PC-9 (cell line): ENCODE data around the gene PLA2G4A. TPM values are rescaled to one million over a fixed set of nuclear protein-coding genes. Genes with fewer than 3 reads are reported as not detected.

Experiments used
- BruUV-seq: library from RNA; stranded (reverse); fragments of 400-500 nt; replicated peaks from 2 replicates; lab custom pipeline; 2021; lab: Mats Ljungman, UMichigan
- CTCF ChIA-PET: fragments of 300-600 bp; sonication (Branson Sonifier 250); formaldehyde crosslinking; loops from one replicate; lab custom pipeline; 2022; ENCODE audit warnings: antibody characterized with exemption; lab: Charles Lee
- POLR2A ChIA-PET: fragments of 300-600 bp; sonication (Branson Sonifier 250); formaldehyde crosslinking; loops from one replicate; lab custom pipeline; 2022; ENCODE audit warnings: antibody characterized with exemption; ENCODE audit not compliant: unreplicated experiment; lab: Charles Lee
- DNase-seq, 2 experiments: peaks; one replicate each; pipeline versions ENCODE4 v3.0.0 to v3.0.0-alpha.2; 2015 to 2022; ENCODE audit warnings: mixed read lengths in 1 of 2
- H2AFZ ChIP-seq: fragments of 200-600 bp; sonication (generic); 2 replicates; pipeline ENCODE4 v1.8.1; 2017; ENCODE audit warnings: antibody characterized with exemption
- H3F3A ChIP-seq: fragments of 200-600 bp; sonication (generic); 2 replicates; pipeline ENCODE4 v1.8.1; 2017; ENCODE audit warnings: antibody characterized with exemption, mild to moderate bottlenecking, low read depth; ENCODE audit not compliant: insufficient read depth
- H3K27ac ChIP-seq: fragments of 200-600 bp; sonication (generic); 2 replicates; pipeline ENCODE4 v1.6.1; 2016; ENCODE audit warnings: mixed run types
- H3K27me3 ChIP-seq: fragments of 200-600 bp; sonication (generic); 2 replicates; pipeline ENCODE4 v1.6.1; 2016; ENCODE audit warnings: low read depth, mixed run types; ENCODE audit not compliant: insufficient read depth
- H3K36me3 ChIP-seq: fragments of 200-600 bp; sonication (generic); 2 replicates; pipeline ENCODE4 v1.6.1; 2016; ENCODE audit warnings: low read depth, mixed run types
- H3K4me1 ChIP-seq: fragments of 200-600 bp; sonication (generic); replicated peaks from 2 replicates; pipeline ENCODE4 v1.6.1; 2016; ENCODE audit warnings: mixed run types; ENCODE audit not compliant: insufficient read depth
- H3K4me2 ChIP-seq: fragments of 200-600 bp; sonication (generic); 2 replicates; pipeline ENCODE4 v1.6.1; 2017; ENCODE audit warnings: mixed run types
- H3K4me3 ChIP-seq: fragments of 200-600 bp; sonication (generic); 2 replicates; pipeline ENCODE4 v1.6.1; 2016; ENCODE audit warnings: mixed run types
- H3K79me2 ChIP-seq: fragments of 200-600 bp; sonication (generic); 2 replicates; pipeline ENCODE4 v1.6.1; 2017; ENCODE audit warnings: low read depth, mixed run types
- H3K9me2 ChIP-seq: fragments of 200-600 bp; sonication (generic); 2 replicates; pipeline ENCODE4 v1.8.1; 2017; ENCODE audit warnings: mild to moderate bottlenecking; ENCODE audit not compliant: insufficient read depth
- H3K9me3 ChIP-seq: fragments of 200-600 bp; sonication (generic); 2 replicates; pipeline ENCODE4 v1.8.1; 2016; ENCODE audit warnings: low read depth; ENCODE audit not compliant: insufficient read depth
- H4K20me1 ChIP-seq: fragments of 200-600 bp; sonication (generic); 2 replicates; pipeline ENCODE4 v1.8.1; 2017; ENCODE audit not compliant: insufficient read depth
- EZH2 ChIP-seq: fragments of 200-600 bp; sonication (generic); IDR thresholded peaks from 2 replicates; pipeline ENCODE4 v1.8.0; 2017; ENCODE audit warnings: antibody characterized with exemption, low read depth
- intact Hi-C: fragments of 100-400 bp; cut with micrococcal nuclease; formaldehyde crosslinking; loops from one replicate; pipeline ENCODE4 v1.10.0; 2022; ENCODE audit not compliant: unreplicated experiment
- total RNA-seq: library from RNA; stranded (reverse); gene quantifications from 2 replicates; pipeline ENCODE4 v1.2.3, GENCODE V29; 2021
- TF ChIP-seq, protein P1 (sequence below): fragments of 200-600 bp; sonication (generic); conservative IDR thresholded peaks from 2 replicates; pipeline ENCODE4 v1.6.1; 2017; ENCODE audit warnings: mixed run types, antibody characterized with exemption, mild to moderate bottlenecking, moderate library complexity

PLA2G4A gene
- total RNA-seq, 1 experiment from 2014 or later: 3.3 TPM

DNA sequence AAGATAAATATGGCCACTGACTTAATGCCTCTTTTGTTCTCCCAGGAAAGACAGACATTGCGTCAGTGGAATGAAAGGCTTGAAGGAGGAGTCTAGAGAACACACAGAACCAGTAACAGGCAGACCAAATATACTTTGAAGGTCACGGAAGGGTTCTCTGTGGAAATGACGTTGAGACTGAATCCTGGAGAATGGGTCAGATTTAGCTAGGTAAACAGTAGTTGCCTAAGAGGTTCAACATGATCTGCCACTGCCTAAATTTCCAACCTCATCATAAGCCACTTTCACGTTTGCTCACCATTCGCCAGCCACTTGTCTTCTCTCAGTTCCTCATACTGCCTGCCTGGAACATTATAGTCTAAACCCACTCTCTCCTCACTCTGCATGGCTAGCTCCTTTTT is 20.5 kb downstream of the PLA2G4A start:
- no TSS peak for BruUV-seq
- H3F3A ChIP-seq: no peaks in the 10 kb centered on the region
- H3K9me3 ChIP-seq: no peaks in the 10 kb centered on the region
- no peaks in the 10 kb centered on the region for H4K20me1 ChIP-seq
- H3K4me1 ChIP-seq: no peaks in the 10 kb centered on the region
- no peaks in the 10 kb centered on the region for H3K27me3 ChIP-seq
- no peak overlapping the region for H3K27ac ChIP-seq
- POLR2A ChIA-PET: no interaction called here
- H3K4me3 ChIP-seq: no peak overlapping the region
- TF ChIP-seq EZH2: no peak
- TF ChIP-seq, protein P1, sequence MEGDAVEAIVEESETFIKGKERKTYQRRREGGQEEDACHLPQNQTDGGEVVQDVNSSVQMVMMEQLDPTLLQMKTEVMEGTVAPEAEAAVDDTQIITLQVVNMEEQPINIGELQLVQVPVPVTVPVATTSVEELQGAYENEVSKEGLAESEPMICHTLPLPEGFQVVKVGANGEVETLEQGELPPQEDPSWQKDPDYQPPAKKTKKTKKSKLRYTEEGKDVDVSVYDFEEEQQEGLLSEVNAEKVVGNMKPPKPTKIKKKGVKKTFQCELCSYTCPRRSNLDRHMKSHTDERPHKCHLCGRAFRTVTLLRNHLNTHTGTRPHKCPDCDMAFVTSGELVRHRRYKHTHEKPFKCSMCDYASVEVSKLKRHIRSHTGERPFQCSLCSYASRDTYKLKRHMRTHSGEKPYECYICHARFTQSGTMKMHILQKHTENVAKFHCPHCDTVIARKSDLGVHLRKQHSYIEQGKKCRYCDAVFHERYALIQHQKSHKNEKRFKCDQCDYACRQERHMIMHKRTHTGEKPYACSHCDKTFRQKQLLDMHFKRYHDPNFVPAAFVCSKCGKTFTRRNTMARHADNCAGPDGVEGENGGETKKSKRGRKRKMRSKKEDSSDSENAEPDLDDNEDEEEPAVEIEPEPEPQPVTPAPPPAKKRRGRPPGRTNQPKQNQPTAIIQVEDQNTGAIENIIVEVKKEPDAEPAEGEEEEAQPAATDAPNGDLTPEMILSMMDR: no peak
- no peaks in the 10 kb centered on the region for H3K36me3 ChIP-seq
- DNase-seq: no peak
- no peaks in the 10 kb centered on the region for H3K79me2 ChIP-seq
- H3K4me2 ChIP-seq: no peak overlapping the region
- H2AFZ ChIP-seq: no peak overlapping the region
- CTCF ChIA-PET: no interaction called here
- intact Hi-C loops: no loop called here
- H3K9me2 ChIP-seq: no peaks in the 10 kb centered on the region

DNA sequence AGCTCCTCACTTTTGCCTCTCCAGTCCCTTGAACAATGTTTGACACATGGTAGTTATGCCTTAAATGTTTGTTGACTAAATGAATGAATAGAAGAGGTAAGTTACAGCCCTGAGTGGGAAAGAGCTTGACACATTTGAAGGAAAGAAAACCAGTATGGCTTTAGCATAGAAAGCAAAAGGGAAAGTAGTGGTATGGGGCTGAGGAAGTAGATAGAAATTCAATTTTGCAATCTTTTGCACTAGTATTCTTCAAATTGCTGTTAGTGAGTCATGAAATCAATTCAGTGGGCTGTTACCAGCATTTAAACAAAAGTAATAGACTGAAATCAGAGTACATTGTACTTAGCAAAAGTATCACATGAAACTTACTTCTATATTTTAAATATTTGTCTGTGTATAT is 21.1 kb downstream of the PLA2G4A start:
- ChIA-PET POLR2A (no interaction called here), CTCF (no interaction called here)
- Histone ChIP-seq H3K4me2 (no peak overlapping the region), H3K9me2 (no peaks in the 10 kb centered on the region), H3K27ac (no peak overlapping the region), H3K27me3 (no peaks in the 10 kb centered on the region), H3K79me2 (no peaks in the 10 kb centered on the region), H3K4me1 (no peaks in the 10 kb centered on the region), H3K36me3 (no peaks in the 10 kb centered on the region), H3F3A (no peaks in the 10 kb centered on the region), H2AFZ (no peak overlapping the region), H3K4me3 (no peak overlapping the region), H4K20me1 (no peaks in the 10 kb centered on the region), H3K9me3 (no peaks in the 10 kb centered on the region)
- TF ChIP-seq, protein P1: no peak
- TF ChIP-seq EZH2: no peak
- no TSS peak for BruUV-seq
- no peak for DNase-seq
- intact Hi-C loops: no loop called here

DNA sequence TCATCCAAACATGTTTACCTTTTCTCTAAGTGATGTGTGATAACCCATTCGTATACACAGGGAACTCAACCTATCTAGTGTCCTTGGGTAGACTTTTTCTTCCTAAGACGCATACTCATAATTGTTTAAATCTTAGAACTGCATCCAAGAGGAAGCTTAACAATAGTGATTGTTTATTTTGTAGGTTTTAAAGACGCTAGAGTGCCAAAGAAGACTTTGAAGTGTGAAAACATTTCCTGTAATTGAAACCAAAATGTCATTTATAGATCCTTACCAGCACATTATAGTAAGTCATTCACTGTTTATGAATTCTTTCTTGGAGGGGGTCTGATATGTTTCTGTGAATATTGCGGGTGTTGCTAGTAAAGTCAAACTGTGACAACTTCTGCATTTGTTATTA is 25.4 kb downstream of the PLA2G4A start:
- no peaks in the 10 kb centered on the region for H3K36me3 ChIP-seq
- DNase-seq: no peak
- H4K20me1 ChIP-seq: no peaks in the 10 kb centered on the region
- H3K27ac ChIP-seq: no peak overlapping the region
- H3K9me3 ChIP-seq: no peaks in the 10 kb centered on the region; the same call in 1 of the 2 replicates
- H3K4me3 ChIP-seq: no peak overlapping the region
- H3F3A ChIP-seq: no peaks in the 10 kb centered on the region
- ChIA-PET CTCF (interaction anchor here (0.6 kb wide), 1 partner anchor 132 kb away, joined by 5 read pairs; no protein-coding TSS in a partner anchor), POLR2A (no interaction called here)
- no peaks in the 10 kb centered on the region for H3K4me1 ChIP-seq
- TF ChIP-seq EZH2: no peak
- TF ChIP-seq, protein P1: no peak
- no peaks in the 10 kb centered on the region for H3K27me3 ChIP-seq
- intact Hi-C loops: no loop called here
- no peaks in the 10 kb centered on the region for H3K9me2 ChIP-seq
- no peak overlapping the region for H3K4me2 ChIP-seq
- H3K79me2 ChIP-seq: no peaks in the 10 kb centered on the region
- H2AFZ ChIP-seq: 0 out of 2 replicates have a peak overlapping the region, but pooled peaks have one; percentile 19
- BruUV-seq: no TSS peak
